ENCODE data around the gene IL17REL.

The IL17REL gene

GRCh38 chr22:50020606-50021005 is 8.0 kb upstream of the IL17REL start:
- no peak for DNase-seq

GRCh38 chr22:50019316-50019715 is 6.8 kb upstream of the IL17REL start:
- no peak for DNase-seq

- peak in 1 of 2 donors; percentile 42 for DNase-seq
Measured at GRCh38 chr22:50018608-50019285, 6.2 kb upstream of the IL17REL start.

- DNase-seq: no peak
Measured at GRCh38 chr22:50017701-50018224, 5.2 kb upstream of the IL17REL start.

- peak; percentile 20 to 39 for DNase-seq
Measured at GRCh38 chr22:50016988-50017700, 4.6 kb upstream of the IL17REL start.

- DNase-seq: no peak
Measured at GRCh38 chr22:50016308-50016987, 3.9 kb upstream of the IL17REL start.

GRCh38 chr22:50015451-50016307 is 3.1 kb upstream of the IL17REL start:
- no peak for DNase-seq

- peak; percentile 15 to 21 for DNase-seq
Measured at GRCh38 chr22:50014655-50015401, 2.3 kb upstream of the IL17REL start.

- DNase-seq: no peak
Measured at GRCh38 chr22:50014053-50014501, 1.5 kb upstream of the IL17REL start.

- no peak for DNase-seq
Measured at GRCh38 chr22:50011447-50012210, 936 bp downstream of the IL17REL start.

- peak; percentile 77 to 81 for DNase-seq
Measured at GRCh38 chr22:50010676-50011446, 1.7 kb downstream of the IL17REL start.

GRCh38 chr22:50009765-50010675 is 2.5 kb downstream of the IL17REL start:
- no peak for DNase-seq

- no peak for DNase-seq
Measured at GRCh38 chr22:50009251-50009650, 3.3 kb downstream of the IL17REL start.

GRCh38 chr22:50008151-50009040 is 4.2 kb downstream of the IL17REL start:
- no peak for DNase-seq

- DNase-seq: no peak
Measured at GRCh38 chr22:50007057-50007511, 5.5 kb downstream of the IL17REL start.

GRCh38 chr22:50004918-50005317 is 7.6 kb downstream of the IL17REL start:
- DNase-seq: no peak

GRCh38 chr22:50002791-50003190 is 9.8 kb downstream of the IL17REL start:
- DNase-seq: no peak
